ENCODE data around the gene CABCOCO1. TPM values are rescaled to one million over a fixed set of nuclear protein-coding genes. Genes with fewer than 3 reads are reported as not detected.

Gene CABCOCO1
- polyA plus RNA-seq, 3 donors, result 2.7 to 6.0 (median 3.0) TPM

GRCh38 chr10:61779950-61780659, 117.4 kb downstream of the CABCOCO1 start:
- no peak for DNase-seq (ENCODE audit: low read depth in 3 of 3, low spot score in 2 of 3)

DNA sequence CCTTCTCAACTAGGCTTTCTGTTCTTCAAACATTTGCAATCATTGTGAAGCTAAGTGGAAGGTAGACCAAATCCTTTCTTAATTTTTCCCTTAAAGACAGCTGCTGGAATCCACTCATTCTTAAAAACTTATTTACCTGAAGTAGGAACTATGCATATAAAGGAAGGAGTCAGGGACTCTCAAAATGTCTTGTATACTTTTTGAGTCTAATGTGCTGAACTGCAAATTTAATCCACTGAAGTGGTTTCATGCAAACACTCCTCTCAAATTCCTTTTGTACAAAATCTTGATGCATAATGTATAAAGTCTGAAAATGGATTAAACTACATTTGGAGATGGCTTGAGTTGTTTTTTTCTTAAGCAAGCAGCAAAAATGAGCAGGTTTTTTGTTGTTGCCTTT, 118.0 kb downstream of the CABCOCO1 start:
- no peak for DNase-seq (ENCODE audit: low read depth in 3 of 3, low spot score in 2 of 3)

GRCh38 chr10:61781969-61782403, 119.3 kb downstream of the CABCOCO1 start:
- no peak for DNase-seq (ENCODE audit: low read depth in 3 of 3, low spot score in 2 of 3)

DNA sequence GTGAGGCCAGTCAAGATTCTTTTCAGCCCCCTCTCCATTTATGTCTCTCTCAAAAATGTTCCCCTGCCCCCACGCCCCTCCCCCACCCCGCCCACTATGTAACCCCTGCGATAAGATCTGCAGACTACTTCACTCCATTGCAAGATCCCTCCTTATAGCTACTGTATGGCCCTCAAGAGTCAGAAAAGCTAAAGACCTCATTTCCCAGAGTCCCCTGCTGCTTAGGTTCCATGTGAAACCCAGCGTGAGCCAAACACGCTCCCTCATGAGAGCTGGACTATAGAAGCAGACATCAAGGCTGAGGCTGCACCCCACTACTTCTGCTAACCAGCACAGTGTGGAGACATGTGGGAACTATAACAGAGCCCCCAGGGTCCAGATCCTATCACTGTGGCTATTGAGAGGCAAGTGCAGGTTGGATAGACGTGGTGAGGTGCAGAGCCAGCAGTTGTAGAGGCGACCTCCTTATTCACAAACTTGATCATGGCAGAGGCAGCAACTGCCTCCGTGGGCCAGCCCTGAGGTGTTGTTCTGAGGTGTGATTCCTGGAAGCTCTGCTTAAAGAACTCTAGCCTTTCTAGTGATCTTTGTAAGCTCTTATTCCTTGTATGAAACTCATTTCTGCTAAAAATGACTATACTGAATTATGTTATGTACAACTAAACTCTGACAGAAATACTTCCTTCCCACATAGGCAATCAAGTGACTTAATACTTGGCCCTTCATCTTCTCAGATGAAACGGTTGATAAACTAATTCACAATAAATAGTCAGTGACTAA, 121.8 kb downstream of the CABCOCO1 start:
- no peak for DNase-seq (ENCODE audit: low read depth in 3 of 3, low spot score in 2 of 3)

- DNase-seq (ENCODE audit: low read depth in 3 of 3, low spot score in 2 of 3), result no peak
Observed at GRCh38 chr10:61785473-61786105, 122.9 kb downstream of the CABCOCO1 start.

DNA sequence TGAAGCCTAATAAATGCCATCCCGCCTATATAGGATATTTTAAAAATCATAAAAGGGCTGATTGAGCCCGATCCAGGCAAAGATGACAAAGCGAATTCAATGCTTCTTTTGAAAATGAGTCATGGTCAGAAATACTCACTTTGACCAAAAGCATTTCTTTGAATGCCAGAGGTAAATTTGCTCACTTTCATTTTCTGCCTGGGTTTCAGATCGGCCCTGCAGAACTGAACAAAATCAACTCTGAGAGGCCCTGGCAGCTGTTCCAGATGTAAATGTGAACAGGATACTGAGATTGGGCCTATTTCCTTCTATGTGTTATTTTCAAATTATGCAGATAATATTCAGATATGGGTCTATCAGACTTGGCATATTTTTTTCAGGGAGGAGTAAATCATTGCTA, 124.0 kb downstream of the CABCOCO1 start:
- no peak for DNase-seq (ENCODE audit: low read depth in 3 of 3, low spot score in 2 of 3)

DNA sequence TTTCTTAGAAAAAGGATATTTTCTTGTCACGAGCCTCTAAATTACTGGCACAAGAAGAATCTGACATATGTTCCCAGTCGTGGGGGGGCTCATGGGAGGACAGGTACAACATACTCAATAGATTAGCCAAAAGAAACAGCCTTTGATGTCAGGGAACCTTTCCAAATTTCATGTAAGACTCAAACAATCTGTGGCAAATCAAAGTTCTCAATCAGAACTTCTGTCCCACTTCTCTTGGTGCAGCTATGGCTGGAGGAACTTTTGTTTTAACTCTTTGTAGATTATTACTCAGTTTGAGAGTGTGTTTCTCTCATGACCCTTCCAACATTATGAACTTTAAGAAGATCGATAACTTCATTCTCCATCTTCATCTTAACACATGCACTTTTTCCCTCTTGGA, 124.4 kb downstream of the CABCOCO1 start:
- DNase-seq (ENCODE audit: low read depth in 3 of 3, low spot score in 2 of 3), result no peak

DNA sequence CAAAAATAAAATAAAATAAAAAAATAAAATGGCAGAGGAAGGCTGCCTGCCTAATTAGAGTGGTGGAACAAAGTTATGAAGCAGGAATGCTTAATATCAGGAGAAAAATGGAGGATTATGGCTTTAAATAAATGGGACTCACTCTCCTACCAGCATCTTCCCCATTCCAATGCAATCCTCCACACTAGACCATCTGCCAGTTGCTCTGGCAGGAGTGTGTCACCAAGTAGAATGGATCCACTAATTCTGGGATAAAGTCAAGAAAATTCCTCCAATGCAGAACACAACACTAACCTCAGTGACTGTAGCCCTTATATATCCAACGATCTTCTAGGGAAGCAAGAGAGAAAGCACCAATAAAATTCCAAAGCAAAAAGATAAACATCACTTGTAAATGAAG, 126.3 kb downstream of the CABCOCO1 start:
- no peak for DNase-seq (ENCODE audit: low read depth in 3 of 3, low spot score in 2 of 3)

- no peak for DNase-seq (ENCODE audit: low read depth in 3 of 3, low spot score in 2 of 3)
Observed at GRCh38 chr10:61791216-61791615, 128.5 kb downstream of the CABCOCO1 start.

DNA sequence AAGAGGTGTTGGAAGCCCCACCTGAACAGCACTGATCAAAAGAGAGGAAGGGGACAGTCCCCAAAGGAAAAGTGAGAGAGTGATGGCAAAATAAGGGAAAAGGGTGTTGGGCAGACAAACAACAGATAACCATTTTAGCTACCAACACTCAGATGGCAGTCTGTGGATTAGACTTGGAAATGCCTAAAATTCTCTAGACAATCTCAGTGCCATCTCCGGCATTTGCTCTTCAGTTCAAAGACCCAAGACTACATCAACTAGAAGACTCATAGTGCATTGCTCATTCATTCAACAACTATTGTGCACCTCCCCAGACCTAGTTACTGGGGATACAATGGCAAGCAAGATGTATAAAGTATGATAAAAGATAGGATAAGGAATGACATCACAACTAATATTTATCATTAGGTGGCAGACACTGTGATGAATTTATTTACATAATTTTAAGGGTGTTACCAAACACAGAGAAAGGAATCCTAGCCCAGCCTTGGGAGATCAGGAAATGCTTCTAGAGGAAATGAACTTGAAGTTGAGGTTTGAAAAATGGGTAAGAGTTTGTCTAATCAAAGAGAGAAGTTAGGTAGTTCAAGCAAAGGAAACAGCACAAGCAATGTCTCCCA, 129.5 kb downstream of the CABCOCO1 start:
- no peak for DNase-seq (ENCODE audit: low read depth in 3 of 3, low spot score in 2 of 3)

DNA sequence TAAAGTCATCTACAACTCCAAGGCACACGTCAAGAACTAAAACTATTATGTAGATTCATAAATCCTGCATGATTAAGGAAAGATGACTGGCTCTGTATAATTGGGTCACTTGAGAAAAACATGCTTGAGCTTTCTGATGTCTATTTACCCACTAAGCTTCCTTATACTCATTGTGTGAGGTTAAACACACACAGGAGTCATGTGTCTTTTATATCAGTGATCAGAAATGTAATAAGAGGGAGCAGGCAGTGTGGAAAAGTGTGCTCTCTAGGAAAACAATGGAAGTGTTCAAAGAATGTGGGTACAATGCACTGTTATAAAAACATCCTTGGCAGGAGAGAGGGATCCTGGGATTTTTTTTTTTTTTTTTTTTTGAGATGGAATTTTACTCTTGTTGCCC, 130.2 kb downstream of the CABCOCO1 start:
- no peak for DNase-seq (ENCODE audit: low read depth in 3 of 3, low spot score in 2 of 3)

DNA sequence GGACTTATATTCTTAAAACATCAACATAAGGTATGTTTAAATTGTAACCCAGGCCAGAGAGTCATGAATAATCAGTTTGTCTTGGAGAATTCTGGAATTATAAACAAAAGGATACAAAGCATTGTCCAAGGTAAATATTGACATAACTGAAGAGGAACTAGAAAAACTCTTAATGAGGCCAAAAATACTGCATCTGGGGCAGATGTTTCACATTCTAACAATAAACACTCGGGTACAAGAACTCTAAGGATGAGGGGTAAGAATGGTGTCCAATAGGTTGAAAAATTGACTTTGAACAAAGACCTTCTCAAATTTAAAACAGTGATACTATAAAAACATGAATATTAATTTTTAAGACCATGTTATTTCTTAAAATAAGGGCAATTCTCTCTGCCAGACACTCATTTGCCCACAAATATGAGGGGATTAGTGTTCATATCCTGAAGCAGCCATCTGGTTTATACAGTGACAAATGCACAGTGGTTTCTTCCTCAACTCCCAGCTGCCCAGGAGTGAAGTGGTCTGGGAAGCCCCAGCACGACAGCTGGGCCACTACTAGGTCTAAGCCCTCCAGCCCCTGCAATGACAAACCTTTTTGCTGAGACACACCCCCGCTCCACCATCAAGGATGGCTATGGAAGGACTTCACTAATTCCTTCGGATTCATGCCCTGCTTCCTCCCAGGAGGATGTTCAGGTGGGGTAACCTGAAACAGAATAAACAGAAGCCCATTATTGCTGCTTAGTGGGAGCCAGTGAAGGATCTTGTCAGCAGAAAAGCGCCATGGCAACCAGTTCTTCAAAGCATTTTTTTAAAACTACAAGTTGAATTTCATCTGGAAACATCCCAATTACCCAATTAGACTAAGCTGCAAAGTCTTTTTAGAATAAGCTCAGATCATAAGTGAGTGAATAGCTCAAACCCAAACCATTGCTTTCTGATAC, 131.3 kb downstream of the CABCOCO1 start:
- DNase-seq (ENCODE audit: low read depth in 3 of 3, low spot score in 2 of 3), result peak in 1 of 3 donors; percentile 18

- DNase-seq (ENCODE audit: low read depth in 3 of 3, low spot score in 2 of 3), result no peak
Observed at GRCh38 chr10:61795147-61795546, 132.4 kb downstream of the CABCOCO1 start.

GRCh38 chr10:61795551-61795950, 132.8 kb downstream of the CABCOCO1 start:
- DNase-seq (ENCODE audit: low read depth in 3 of 3, low spot score in 2 of 3), result no peak

- no peak for DNase-seq (ENCODE audit: low read depth in 3 of 3, low spot score in 2 of 3)
Observed at GRCh38 chr10:61796785-61797184, 134.1 kb downstream of the CABCOCO1 start.

DNA sequence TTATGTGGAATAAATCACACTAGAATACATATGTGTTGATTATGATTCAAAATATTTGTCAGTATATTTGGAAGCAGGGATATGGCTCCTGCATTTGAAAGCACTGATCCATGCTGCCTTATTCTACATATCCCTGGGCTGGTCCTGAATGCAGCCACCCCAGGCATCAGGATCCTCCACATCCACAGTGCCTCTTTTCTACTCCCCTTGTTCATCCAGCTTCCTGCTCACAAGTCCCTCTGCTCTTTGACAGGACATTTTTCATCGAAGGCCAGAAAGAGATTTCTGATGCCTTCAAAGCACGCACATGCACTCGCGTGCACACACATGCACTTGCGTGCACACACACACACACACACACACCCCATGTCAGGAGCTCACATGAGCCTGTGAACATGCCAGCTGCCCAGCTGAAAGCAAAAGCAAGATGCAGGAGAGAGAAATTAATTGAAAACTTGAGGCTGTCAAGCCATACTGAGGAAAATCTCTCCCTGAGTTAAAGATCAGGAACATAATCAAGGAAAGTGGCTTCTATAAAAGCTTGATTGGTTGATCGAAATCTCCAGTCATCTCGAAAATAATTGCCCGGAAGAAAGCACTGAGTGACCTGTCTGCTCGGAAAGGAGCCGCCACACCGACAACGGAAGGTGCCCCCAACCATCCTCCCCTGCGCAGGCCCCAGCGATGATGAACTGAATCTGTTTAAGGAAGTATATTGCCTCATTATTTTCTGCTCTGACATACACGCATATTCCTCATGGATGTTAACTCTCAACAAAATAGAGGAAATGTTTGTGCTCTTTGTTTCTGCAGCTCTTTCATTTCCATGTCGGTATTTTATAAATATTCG, 134.8 kb downstream of the CABCOCO1 start:
- DNase-seq (ENCODE audit: low read depth in 3 of 3, low spot score in 2 of 3), result no peak

GRCh38 chr10:61798713-61799112, 136.0 kb downstream of the CABCOCO1 start:
- no peak for DNase-seq (ENCODE audit: low read depth in 3 of 3, low spot score in 2 of 3)

DNA sequence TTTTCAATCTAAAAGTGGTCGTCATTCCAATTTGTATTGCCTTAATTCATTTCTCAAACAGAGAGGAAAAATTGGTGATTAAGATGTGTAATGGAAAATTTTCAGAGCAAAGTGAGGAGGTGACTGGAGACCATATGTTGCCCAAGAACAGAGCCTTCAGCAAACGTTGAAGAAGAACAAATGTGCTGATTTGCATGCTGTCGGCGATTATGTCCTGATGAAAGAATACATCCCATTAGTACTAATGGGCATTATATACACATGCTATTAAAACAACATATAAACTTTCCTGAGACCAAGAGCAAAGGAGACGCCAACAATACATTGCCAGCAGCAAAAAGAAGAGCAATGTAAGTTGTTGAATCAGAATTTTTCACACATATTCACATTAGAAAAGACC, 138.8 kb downstream of the CABCOCO1 start:
- no peak for DNase-seq (ENCODE audit: low read depth in 3 of 3, low spot score in 2 of 3)

DNA sequence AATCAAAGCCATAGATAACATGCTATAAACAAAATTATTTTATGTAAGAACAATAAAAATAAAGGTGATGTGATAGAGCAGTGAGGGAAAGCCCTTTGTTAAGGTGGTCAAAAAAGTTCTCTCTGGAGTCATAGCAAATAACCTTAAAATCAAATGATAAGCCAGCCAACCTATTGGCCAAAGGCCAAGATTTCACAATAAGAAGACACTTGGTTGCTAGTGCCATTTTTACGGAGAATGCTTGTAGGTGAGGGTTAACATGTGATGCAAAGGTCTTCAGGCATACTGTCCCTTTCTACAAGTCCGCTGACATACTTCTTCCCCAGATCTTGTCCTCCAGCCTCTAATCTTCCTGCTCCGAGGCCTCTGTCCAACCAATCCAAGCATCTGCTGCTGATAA, 140.5 kb downstream of the CABCOCO1 start:
- no peak for DNase-seq (ENCODE audit: low read depth in 3 of 3, low spot score in 2 of 3)

All from right renal cortex interstitium (tissue), 3 donors.